ENCODE measurements around the gene MAML3. TPM values are rescaled to one million over a fixed set of nuclear protein-coding genes. Genes with fewer than 3 reads are reported as not detected.
A peak's percentile ranks its signal among the peaks of the same experiment; 100 is the strongest.

Gene MAML3
- total RNA-seq, 2 experiments from 2014 or later: 2.5 to 2.9 TPM

GRCh38 chr4:139669335-139669734, 484.6 kb downstream of the MAML3 start:
- H3K36me3 Mint-ChIP-seq (ENCODE audit: low read depth): no peaks in the 10 kb centered on the region
- no peak overlapping the region for H3K4me3 Mint-ChIP-seq
- intact Hi-C loops (cut with DNase I, micrococcal nuclease): no loop called here
- H3K4me1 Mint-ChIP-seq (ENCODE audit: low read depth): peaks cover 21% of the 10 kb centered on the region
- TF ChIP-seq CTCF (IDR thresholded peaks at IDR 0.05): no peak
- POLR2A ChIA-PET: no interaction called here
- ATAC-seq (ENCODE audit: poor library complexity): no peak
- Histone ChIP-seq H3K4me1 (ENCODE audit: insufficient read depth, low read length) (peaks cover 17% of the 10 kb centered on the region), H3K36me3 (ENCODE audit: insufficient read depth, low read length) (no peaks in the 10 kb centered on the region), H3K4me3 (ENCODE audit: low read length) (no peak overlapping the region), H3K9me3 (ENCODE audit: control insufficient read depth in 1 of 2, insufficient read depth in 1 of 2, low read length in 2 of 2) (no peaks in the 10 kb centered on the region), H3K27ac (ENCODE audit: low read depth in 1 of 2, low read length in 2 of 2) (no peak overlapping the region), H3K27me3 (ENCODE audit: control insufficient read depth in 1 of 2, insufficient read depth in 2 of 2, low read length in 2 of 2) (no peaks in the 10 kb centered on the region)
- H3K27ac Mint-ChIP-seq: no peak overlapping the region
- CTCF ChIA-PET: no interaction called here
- no peaks in the 10 kb centered on the region for H3K27me3 Mint-ChIP-seq
- no peaks in the 10 kb centered on the region for H3K9me3 Mint-ChIP-seq
- no peak for DNase-seq

GRCh38 chr4:139668658-139669201, 485.3 kb downstream of the MAML3 start:
- POLR2A ChIA-PET: no interaction called here

GRCh38 chr4:139668036-139668435, 485.9 kb downstream of the MAML3 start:
- Histone ChIP-seq H3K36me3 (ENCODE audit: insufficient read depth, low read length) (no peaks in the 10 kb centered on the region), H3K9me3 (ENCODE audit: control insufficient read depth in 1 of 2, insufficient read depth in 1 of 2, low read length in 2 of 2) (no peaks in the 10 kb centered on the region), H3K27ac (ENCODE audit: low read depth in 1 of 2, low read length in 2 of 2) (no peak overlapping the region), H3K27me3 (ENCODE audit: control insufficient read depth in 1 of 2, insufficient read depth in 2 of 2, low read length in 2 of 2) (no peaks in the 10 kb centered on the region), H3K4me3 (ENCODE audit: low read length) (no peak overlapping the region), H3K4me1 (ENCODE audit: insufficient read depth, low read length) (peaks cover 17% of the 10 kb centered on the region)
- CTCF ChIA-PET: no interaction called here
- DNase-seq (no peak), ATAC-seq (ENCODE audit: poor library complexity) (no peak)
- Mint-ChIP-seq H3K36me3 (ENCODE audit: low read depth) (no peaks in the 10 kb centered on the region), H3K27ac (no peak overlapping the region), H3K9me3 (no peaks in the 10 kb centered on the region), H3K4me1 (ENCODE audit: low read depth) (peaks cover 21% of the 10 kb centered on the region), H3K27me3 (no peaks in the 10 kb centered on the region), H3K4me3 (peak overlapping the region; percentile 27)
- POLR2A ChIA-PET: no interaction called here
- intact Hi-C loops (cut with DNase I, micrococcal nuclease): no loop called here
- TF ChIP-seq CTCF (IDR thresholded peaks at IDR 0.05): no peak

More at GRCh38 chr4:139668658-139669201, 485.3 kb downstream of the MAML3 start:
- TF ChIP-seq CTCF (IDR thresholded peaks at IDR 0.05): no peak
- no peak overlapping the region for H3K4me3 Mint-ChIP-seq
- Histone ChIP-seq H3K4me3 (ENCODE audit: low read length) (no peak overlapping the region), H3K27me3 (ENCODE audit: control insufficient read depth in 1 of 2, insufficient read depth in 2 of 2, low read length in 2 of 2) (no peaks in the 10 kb centered on the region), H3K9me3 (ENCODE audit: control insufficient read depth in 1 of 2, insufficient read depth in 1 of 2, low read length in 2 of 2) (no peaks in the 10 kb centered on the region), H3K4me1 (ENCODE audit: insufficient read depth, low read length) (peaks cover 17% of the 10 kb centered on the region), H3K27ac (ENCODE audit: low read depth in 1 of 2, low read length in 2 of 2) (no peak overlapping the region), H3K36me3 (ENCODE audit: insufficient read depth, low read length) (no peaks in the 10 kb centered on the region)
- DNase-seq: no peak
- CTCF ChIA-PET: no interaction called here
- intact Hi-C loops (cut with DNase I, micrococcal nuclease): no loop called here
- no peak overlapping the region for H3K27ac Mint-ChIP-seq
- no peaks in the 10 kb centered on the region for H3K36me3 Mint-ChIP-seq (ENCODE audit: low read depth)
- peaks cover 21% of the 10 kb centered on the region for H3K4me1 Mint-ChIP-seq (ENCODE audit: low read depth)
- H3K9me3 Mint-ChIP-seq: no peaks in the 10 kb centered on the region
- no peak for ATAC-seq (ENCODE audit: poor library complexity)
- H3K27me3 Mint-ChIP-seq: no peaks in the 10 kb centered on the region

Other genes starting within 250 kb of the MAML3 start
- gene SCOC, start 219.5 kb upstream of the MAML3 start, total RNA-seq: 1 to 10 TPM; 5.9 to 6.8 TPM

All from CD4-positive, alpha-beta T cell (primary cell).